ENCODE results near the gene ARFGAP2. TPM values are rescaled to one million over a fixed set of nuclear protein-coding genes. Genes with fewer than 3 reads are reported as not detected.

ARFGAP2 gene
- total RNA-seq, 2 experiments from 2014 or later: 108 to 113 TPM

DNA sequence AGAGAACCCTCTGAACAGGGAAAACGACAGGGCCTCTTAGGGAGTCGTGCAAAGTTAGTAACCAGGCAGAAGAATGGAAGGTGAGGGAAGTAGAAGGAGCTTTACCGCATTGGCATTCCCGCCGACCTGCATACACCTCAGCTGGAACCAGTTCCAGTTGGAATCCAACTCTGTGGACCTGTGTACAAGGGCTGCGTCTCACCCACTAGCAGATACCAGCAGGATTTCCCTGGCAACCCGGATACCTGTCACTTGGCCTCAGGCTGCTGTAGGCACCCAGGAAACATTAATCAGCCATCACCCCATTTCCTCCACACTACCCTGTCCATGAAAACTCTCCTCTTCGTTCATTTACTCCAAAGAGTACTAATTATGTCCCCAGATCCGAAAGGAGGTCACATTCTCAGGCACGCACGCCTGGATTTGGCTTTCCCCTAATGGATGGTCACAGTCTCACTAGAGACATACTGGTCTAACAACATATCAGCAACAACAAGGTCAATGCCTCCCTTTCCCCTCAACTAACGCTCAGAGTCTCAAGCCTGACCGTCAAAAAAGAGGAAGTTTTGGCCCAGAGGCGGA lies 842 bp downstream of the ARFGAP2 start:
- DNase-seq: no peak
- peak overlapping the region; percentile 98 for H3K4me3 Mint-ChIP-seq

DNA sequence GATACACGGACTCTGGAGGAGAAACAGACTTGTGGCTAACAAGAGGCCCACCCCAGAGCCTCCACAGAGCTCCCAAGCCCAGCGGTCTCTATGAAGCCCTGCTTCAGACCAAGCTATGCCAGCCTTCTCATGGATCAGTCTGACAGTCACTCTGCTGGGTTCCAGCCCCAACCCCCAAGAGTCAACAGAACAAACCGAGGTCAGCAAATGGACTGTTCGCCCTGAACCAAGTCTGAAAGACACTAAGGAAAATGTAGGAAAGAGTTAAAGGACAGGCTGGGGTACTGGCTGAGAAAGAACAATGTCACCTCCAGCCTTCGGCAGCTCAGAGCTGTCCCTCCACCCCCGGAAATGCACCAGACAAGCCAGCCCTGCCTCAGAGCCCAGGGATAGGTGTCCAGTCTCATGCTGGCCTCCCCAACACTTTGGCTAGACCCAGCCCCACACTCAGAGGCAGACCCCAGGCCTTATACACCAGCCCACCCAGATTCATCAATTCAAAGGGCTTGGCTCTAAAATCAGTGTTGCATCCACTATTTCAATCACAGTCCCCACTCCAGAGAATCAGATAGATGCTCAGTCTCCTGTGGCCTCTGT lies 3.8 kb downstream of the ARFGAP2 start:
- no peak for DNase-seq
- Mint-ChIP-seq H3K4me1 (peaks cover 36% of the 10 kb centered on the region), H3K27ac (no peak overlapping the region), H3K27me3 (no peaks in the 10 kb centered on the region), H3K4me3 (no peak overlapping the region), H3K36me3 (peaks cover 11% of the 10 kb centered on the region), H3K9me3 (no peaks in the 10 kb centered on the region)
- no peak for ATAC-seq (ENCODE audit: low read depth)
- POLR2A ChIA-PET: interaction anchor here (1.1 to 1.5 kb wide), 2 partner anchors 10 to 42 kb away, joined by 3 to 4 read pairs; partner anchors contain the start of gene DDB2

More for the DNA sequence above, 842 bp downstream of the ARFGAP2 start:
- Mint-ChIP-seq H3K27ac (peak overlapping the region; percentile 100), H3K36me3 (peaks cover 9% of the 10 kb centered on the region), H3K4me1 (peaks cover 36% of the 10 kb centered on the region), H3K27me3 (no peaks in the 10 kb centered on the region), H3K9me3 (no peaks in the 10 kb centered on the region)
- POLR2A ChIA-PET: interaction anchor here (6.3 kb wide), 1 partner anchor 39 kb away, joined by 53 read pairs; the partner anchor contains the start of gene DDB2
- ATAC-seq (ENCODE audit: low read depth): no peak

DNA sequence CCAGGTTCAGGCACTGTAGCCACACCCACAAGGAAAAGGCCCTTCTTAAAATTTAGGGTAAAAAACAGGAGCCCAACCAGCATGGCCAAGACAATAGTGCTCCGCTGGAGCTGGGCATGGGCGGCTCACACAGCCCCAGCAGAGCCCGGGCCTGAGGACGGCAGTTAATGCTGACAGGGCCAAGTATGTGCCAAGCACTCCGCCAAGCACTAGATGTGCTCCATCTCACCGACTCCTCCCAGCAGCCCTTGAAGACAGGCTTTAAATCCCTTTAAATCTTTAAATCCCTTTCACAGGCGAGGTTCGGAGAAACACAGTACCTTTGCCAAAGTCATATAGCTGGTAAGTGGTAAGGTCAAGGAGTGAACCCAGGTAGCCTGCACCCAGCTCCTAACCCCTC lies 4.8 kb downstream of the ARFGAP2 start:
- no peak overlapping the region for H3K27ac Mint-ChIP-seq
- no peaks in the 10 kb centered on the region for H3K9me3 Mint-ChIP-seq
- H3K36me3 Mint-ChIP-seq: peaks cover 11% of the 10 kb centered on the region
- POLR2A ChIA-PET: interaction anchor here (0.6 to 1.5 kb wide), 3 partner anchors 9 to 90 kb away, joined by 3 to 4 read pairs (median 3); partner anchors contain the start of gene DDB2
- DNase-seq (no peak), ATAC-seq (ENCODE audit: low read depth) (no peak)
- peaks cover 29% of the 10 kb centered on the region for H3K4me1 Mint-ChIP-seq
- H3K4me3 Mint-ChIP-seq: no peak overlapping the region
- H3K27me3 Mint-ChIP-seq: no peaks in the 10 kb centered on the region

DNA sequence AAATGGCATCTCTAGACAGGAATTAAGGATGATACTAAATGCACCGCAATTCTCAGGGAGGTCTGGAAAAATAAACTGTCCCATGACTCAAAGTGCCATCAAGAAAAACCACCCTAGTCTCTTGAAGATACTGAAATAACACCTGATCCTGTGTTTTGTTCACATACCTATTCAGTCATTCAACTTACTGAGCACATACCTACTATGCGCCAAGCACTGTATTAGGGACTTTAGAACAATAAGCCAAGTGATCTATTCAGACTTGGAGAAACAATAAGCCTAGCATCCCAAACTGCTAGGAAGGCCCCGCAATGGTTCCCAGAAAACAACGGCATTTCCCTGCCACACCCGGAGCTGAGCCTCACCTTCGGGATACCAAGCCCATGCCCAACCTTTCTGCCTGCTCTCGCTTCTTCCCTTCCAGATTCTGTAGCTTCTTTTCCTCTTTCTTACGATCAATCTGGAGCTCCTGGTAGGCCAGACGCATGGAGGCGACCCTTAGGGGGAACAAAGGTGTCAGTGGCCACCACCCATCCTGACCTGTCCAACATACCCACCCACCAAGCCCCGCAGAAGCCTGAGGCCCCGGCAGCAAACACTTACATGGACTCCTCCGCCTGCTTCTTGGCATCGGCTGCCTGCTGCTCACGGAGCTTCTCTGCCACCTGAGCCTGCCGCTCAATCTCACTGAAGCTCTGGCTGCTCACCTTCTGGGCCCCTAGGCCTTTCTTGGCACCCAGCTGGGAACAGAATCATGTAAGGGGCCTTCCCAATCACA lies 5.4 kb downstream of the ARFGAP2 start:
- Mint-ChIP-seq H3K4me1 (peaks cover 29% of the 10 kb centered on the region), H3K27ac (peak overlapping the region; percentile 52)

DNA sequence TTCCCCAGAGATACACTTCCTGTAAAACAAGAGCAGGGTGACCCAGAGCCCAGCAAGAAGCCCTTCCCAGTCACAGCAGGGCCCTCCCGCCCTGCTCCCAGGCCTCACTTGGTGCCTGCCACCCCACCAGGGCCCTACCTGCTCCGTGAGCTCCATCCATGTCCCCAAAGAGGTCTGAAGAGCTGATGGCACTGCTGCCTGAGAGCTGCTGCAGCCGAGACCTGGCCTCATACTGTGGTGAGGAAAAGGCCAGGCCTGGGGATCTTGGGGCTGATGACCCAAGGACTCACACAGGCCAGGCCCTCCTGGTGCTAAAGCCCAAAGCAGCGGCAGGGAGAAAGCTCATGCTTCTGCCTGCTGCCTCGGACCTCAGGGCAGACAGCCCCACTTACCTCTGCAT lies 10.3 kb downstream of the ARFGAP2 start:
- POLR2A ChIA-PET: no interaction called here

More for the DNA sequence above, 5.4 kb downstream of the ARFGAP2 start:
- Mint-ChIP-seq H3K4me3 (no peak overlapping the region), H3K27me3 (no peaks in the 10 kb centered on the region), H3K9me3 (no peaks in the 10 kb centered on the region), H3K36me3 (peaks cover 11% of the 10 kb centered on the region)
- ATAC-seq (ENCODE audit: low read depth): no peak
- no peak for DNase-seq
- POLR2A ChIA-PET: interaction anchor here (0.6 to 1.5 kb wide), 3 partner anchors 8 to 91 kb away, joined by 3 to 4 read pairs (median 3); partner anchors contain the start of gene DDB2

DNA sequence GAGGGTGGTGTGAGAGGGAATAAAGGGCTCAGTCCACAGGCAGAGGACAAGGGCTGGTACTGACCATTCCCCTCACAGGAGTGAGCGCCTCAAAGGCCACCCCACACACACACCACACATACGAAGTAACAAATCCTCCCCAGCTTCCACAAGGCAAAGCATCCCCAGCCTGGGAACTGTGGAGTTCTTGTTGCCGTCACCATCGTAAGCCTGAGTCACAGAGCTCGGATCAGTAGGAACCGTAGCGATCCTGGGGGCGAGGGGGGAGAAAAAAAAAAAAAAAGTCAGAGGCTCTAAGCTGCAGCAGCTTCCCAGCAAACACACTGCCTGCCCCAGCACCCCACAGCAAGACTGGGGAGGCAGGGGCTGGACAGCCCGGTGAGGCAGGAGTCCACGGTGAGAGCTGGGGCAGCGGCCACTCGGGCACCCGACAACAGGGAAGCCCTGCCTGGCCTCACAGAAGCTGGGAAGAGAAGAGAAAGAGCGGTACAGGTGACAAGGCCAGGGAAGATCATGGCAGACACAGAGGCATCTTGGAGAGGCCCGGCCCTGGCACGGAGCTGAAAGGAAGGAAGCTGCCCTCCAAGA lies 11.3 kb downstream of the ARFGAP2 start:
- Mint-ChIP-seq H3K4me1 (no peaks in the 10 kb centered on the region), H3K27ac (no peak overlapping the region), H3K4me3 (no peak overlapping the region), H3K36me3 (no peaks in the 10 kb centered on the region), H3K9me3 (no peaks in the 10 kb centered on the region), H3K27me3 (no peaks in the 10 kb centered on the region)
- ATAC-seq (ENCODE audit: low read depth) (no peak), DNase-seq (no peak)
- POLR2A ChIA-PET: interaction anchor here (0.9 kb wide), 1 partner anchor 11 kb away, joined by 4 read pairs; no protein-coding TSS in a partner anchor

More for the DNA sequence above, 10.3 kb downstream of the ARFGAP2 start:
- Mint-ChIP-seq H3K27me3 (no peaks in the 10 kb centered on the region), H3K4me1 (peaks cover 7% of the 10 kb centered on the region), H3K36me3 (peaks cover 5% of the 10 kb centered on the region), H3K9me3 (no peaks in the 10 kb centered on the region), H3K4me3 (no peak overlapping the region), H3K27ac (no peak overlapping the region)
- no peak for DNase-seq
- ATAC-seq (ENCODE audit: low read depth): no peak

DNA sequence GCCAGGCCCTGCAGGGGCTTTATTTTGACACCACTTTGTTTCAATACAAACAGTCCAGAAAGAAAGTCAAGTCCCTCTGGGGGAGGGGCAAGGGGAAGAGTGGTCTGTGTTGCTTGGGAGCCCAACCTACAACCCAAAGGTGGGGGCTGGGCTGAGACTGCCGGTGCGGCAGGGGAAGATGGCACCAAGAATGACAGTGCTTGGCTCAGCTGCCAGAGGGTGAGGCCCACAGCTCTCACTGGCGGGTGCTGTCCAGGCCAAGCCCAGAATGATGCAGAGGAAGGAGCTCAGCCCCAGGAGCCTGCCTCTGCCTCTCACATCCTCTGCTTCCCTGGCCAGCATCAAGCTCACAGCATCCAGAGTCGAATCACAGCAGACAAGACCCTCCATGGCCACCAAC lies 12.4 kb downstream of the ARFGAP2 start:
- no peak for ATAC-seq (ENCODE audit: low read depth)
- no peaks in the 10 kb centered on the region for H3K4me1 Mint-ChIP-seq
- POLR2A ChIA-PET: interaction anchor here (1.6 kb wide), 1 partner anchor 51 kb away, joined by 9 read pairs; the partner anchor contains the start of gene DDB2
- H3K27me3 Mint-ChIP-seq: no peaks in the 10 kb centered on the region
- H3K27ac Mint-ChIP-seq: no peak overlapping the region
- DNase-seq: no peak
- H3K36me3 Mint-ChIP-seq: no peaks in the 10 kb centered on the region
- H3K9me3 Mint-ChIP-seq: no peaks in the 10 kb centered on the region
- H3K4me3 Mint-ChIP-seq: no peak overlapping the region

DNA sequence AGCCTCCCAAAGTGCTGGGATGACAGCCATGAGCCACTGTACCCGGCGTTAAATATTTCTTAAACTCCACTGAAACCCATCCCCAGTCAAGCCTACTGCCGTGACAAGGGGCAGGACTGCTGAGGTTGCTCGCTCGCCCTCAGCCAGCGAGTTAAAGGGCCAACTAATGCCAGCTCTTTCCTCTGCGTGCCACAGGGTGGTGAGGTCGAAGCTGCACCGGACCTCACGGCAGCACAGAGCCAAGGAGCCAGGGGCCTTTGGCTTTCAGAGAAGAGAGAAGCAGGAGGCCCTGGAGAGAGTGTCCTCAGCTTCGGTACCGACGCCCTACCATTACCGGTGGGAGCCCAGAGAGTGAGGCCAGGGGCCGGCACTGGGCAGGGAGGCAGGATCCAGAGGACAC lies 12.8 kb downstream of the ARFGAP2 start:
- Mint-ChIP-seq H3K36me3 (no peaks in the 10 kb centered on the region), H3K27me3 (no peaks in the 10 kb centered on the region), H3K4me1 (no peaks in the 10 kb centered on the region), H3K27ac (no peak overlapping the region), H3K9me3 (no peaks in the 10 kb centered on the region), H3K4me3 (no peak overlapping the region)
- POLR2A ChIA-PET: interaction anchor here (1.6 kb wide), 1 partner anchor 51 kb away, joined by 9 read pairs; the partner anchor contains the start of gene DDB2
- ATAC-seq (ENCODE audit: low read depth) (no peak), DNase-seq (no peak)

DNA sequence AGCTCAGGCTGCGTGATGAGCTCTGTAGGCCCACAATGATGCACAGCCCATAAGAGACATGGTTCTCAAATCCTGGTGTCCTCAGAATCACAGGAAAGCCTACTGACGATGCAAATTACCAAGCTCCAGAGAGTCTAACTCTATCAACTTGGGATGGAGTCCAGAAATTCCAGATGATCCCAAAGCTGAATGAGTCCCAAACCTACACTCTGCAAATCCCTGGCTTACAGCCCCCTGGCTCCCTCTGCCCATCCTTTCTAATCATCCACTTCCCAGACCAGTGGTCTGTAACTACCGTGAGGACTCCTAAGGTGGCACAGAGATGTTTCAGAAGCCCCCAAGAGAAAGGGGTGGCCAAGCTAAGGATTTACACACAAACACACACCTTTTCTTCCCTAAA lies 13.5 kb downstream of the ARFGAP2 start:
- ATAC-seq (ENCODE audit: low read depth) (no peak), DNase-seq (no peak)
- POLR2A ChIA-PET: interaction anchor here (0.6 to 1.6 kb wide), 3 partner anchors 9 to 52 kb away, joined by 3 to 9 read pairs (median 4); partner anchors contain the start of gene DDB2
- Mint-ChIP-seq H3K27me3 (no peaks in the 10 kb centered on the region), H3K4me3 (no peak overlapping the region), H3K9me3 (no peaks in the 10 kb centered on the region), H3K4me1 (peaks cover 2% of the 10 kb centered on the region), H3K36me3 (no peaks in the 10 kb centered on the region), H3K27ac (no peak overlapping the region)

DNA sequence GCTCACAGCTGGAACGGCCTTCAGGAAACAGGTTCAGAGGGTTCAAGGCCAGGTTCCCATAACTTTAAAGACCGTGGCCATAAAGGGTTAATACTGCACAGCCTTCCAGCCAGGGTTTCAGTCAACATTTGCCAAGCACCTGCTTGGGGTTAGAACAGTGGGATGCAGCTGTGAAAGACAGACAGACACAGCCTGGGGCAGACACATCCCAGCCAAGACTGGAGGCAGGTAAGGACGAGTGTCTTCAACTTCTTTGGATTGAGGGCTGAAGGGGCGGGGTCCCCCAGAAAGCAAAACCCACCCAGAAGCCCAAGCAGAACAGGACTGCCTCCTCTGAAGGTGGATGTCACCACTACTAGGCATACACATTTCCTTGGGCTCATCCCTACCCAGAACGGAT lies 14.3 kb downstream of the ARFGAP2 start:
- Mint-ChIP-seq H3K4me3 (no peak overlapping the region), H3K4me1 (peaks cover 2% of the 10 kb centered on the region), H3K36me3 (no peaks in the 10 kb centered on the region), H3K27ac (no peak overlapping the region), H3K9me3 (no peaks in the 10 kb centered on the region), H3K27me3 (no peaks in the 10 kb centered on the region)
- POLR2A ChIA-PET: interaction anchor here (0.9 kb wide), 1 partner anchor 10 kb away, joined by 4 read pairs; no protein-coding TSS in a partner anchor
- ATAC-seq (ENCODE audit: low read depth): no peak
- no peak for DNase-seq

DNA sequence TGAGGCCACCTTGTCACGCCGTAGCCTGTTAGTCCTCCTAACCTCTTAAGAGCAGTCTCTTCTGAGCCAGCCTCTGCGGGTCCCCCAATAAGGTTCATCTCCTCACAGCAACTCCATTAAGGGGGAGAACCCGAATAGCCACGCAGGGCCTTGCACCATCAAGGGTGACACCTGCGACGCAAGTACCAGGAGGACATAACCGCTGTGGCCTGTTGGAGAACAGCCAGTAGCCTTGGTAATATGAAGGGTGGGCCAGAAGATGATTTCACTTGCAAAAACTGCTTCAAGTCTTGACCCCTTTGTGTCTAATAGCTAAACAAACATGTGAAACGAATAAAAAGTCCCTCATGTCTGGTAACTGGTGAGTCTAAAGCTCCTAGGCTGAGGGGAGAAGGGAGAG lies 14.8 kb downstream of the ARFGAP2 start:
- Mint-ChIP-seq H3K9me3 (no peaks in the 10 kb centered on the region), H3K27me3 (no peaks in the 10 kb centered on the region), H3K27ac (peak overlapping the region; percentile 30), H3K36me3 (no peaks in the 10 kb centered on the region), H3K4me3 (no peak overlapping the region), H3K4me1 (peaks cover 2% of the 10 kb centered on the region)
- ATAC-seq (ENCODE audit: low read depth) (no peak), DNase-seq (no peak)
- POLR2A ChIA-PET: no interaction called here

DNA sequence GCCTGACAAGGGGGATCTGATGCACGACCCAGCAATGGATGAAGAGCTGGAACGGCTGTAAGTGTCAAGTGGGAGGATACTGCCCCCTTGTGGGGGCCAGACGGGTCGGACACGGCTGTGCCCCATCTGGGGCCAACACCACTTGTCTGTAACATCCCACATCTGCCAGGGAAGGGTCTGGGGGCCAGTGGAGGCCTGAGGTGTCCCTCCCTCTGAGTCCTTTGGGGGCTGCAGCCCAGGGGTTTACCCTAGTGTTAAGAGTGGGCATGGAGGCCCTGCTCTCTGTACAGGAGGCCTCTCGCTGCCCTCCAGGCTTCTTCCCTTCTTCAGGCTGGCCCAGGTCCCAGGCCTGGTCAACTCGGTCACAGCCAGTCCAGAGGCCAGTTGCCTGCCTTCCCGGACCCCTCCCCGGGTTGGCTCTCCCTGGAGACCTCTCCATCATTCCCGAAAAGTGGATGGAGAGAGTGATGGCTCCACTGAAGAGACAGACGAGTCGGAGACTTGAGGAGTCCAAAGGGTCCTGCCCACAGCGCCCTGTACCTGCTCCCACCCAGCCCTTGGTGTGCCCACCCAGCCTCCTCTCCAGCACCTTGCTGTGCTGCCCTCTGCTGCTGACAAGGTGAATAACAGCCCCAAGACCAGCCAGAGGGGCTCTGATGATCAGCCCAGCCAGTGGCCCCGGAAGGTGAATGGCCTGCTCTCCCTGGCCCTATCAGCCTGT lies 15.4 kb downstream of the ARFGAP2 start:
- Mint-ChIP-seq H3K9me3 (no peaks in the 10 kb centered on the region), H3K27ac (peak overlapping the region; percentile 30), H3K4me1 (peaks cover 3% of the 10 kb centered on the region), H3K36me3 (no peaks in the 10 kb centered on the region), H3K27me3 (no peaks in the 10 kb centered on the region), H3K4me3 (no peak overlapping the region)
- peak; percentile 84 for ATAC-seq (ENCODE audit: low read depth)
- POLR2A ChIA-PET: no interaction called here
- peak; percentile 67 for DNase-seq
